ENCODE results near the gene ACTN2.

Gene ACTN2

GRCh38 chr1:236760480-236760879, 74.2 kb downstream of the ACTN2 start:
- no peak for FAIRE-seq

GRCh38 chr1:236760986-236761385, 74.7 kb downstream of the ACTN2 start:
- no peak for FAIRE-seq
- no peak for TF ChIP-seq POLR2AphosphoS5 (IDR thresholded peaks at IDR 0.05; ENCODE audit: low read depth, low read length)
- TF ChIP-seq TAF1 (IDR thresholded peaks at IDR 0.05; ENCODE audit: borderline replicate concordance, low read depth, low read length), result no peak
- no peak for TF ChIP-seq POLR2A (IDR thresholded peaks at IDR 0.05; ENCODE audit: low read depth, low read length)

More at GRCh38 chr1:236760480-236760879, 74.2 kb downstream of the ACTN2 start:
- no peak for DNase-seq (ENCODE audit: insufficient read length)
- TF ChIP-seq POLR2AphosphoS5 (IDR thresholded peaks at IDR 0.05; ENCODE audit: low read depth, low read length) (no peak), POLR2A (IDR thresholded peaks at IDR 0.05; ENCODE audit: low read depth, low read length) (no peak), TAF1 (IDR thresholded peaks at IDR 0.05; ENCODE audit: borderline replicate concordance, low read depth, low read length) (no peak)

DNA sequence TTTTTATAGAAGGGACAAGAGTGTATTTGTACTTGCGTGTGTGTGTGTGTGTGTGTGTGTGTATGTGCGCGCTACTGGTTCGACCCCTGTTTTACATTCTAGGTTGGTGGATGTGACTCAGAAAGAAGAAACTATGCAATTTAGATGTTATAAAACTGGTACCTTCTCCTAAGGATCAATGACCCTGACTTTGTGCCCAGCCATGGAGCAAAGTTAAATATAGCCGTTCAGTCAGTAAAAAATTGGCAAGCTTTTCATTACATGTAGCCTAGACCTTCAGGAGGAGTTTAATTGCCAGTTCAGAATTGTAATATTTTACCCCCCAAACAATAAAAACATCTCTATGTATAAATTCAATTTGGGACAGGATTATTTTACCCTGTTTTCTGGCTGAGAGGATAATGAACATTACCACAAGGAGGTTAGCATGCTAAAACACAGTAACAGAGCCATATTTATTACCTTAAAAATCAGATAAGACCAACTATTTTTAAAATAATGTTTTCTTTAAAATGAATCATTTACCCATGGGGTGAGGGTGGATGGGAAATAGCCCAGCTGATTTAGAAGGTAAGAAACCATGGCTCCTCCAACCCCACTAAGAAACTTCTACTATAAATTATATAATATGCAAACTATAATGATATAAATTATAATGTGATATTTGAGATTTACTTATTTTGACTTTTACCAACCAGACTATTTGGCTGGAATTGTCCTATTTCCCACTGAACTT, 75.3 kb downstream of the ACTN2 start:
- FAIRE-seq (no peak), DNase-seq (ENCODE audit: insufficient read length) (no peak)
- no peak for TF ChIP-seq POLR2A (IDR thresholded peaks at IDR 0.05; ENCODE audit: low read depth, low read length)
- TF ChIP-seq TAF1 (IDR thresholded peaks at IDR 0.05; ENCODE audit: borderline replicate concordance, low read depth, low read length), result no peak
- TF ChIP-seq POLR2AphosphoS5 (IDR thresholded peaks at IDR 0.05; ENCODE audit: low read depth, low read length), result no peak

More at GRCh38 chr1:236760986-236761385, 74.7 kb downstream of the ACTN2 start:
- no peak for DNase-seq (ENCODE audit: insufficient read length)

DNA sequence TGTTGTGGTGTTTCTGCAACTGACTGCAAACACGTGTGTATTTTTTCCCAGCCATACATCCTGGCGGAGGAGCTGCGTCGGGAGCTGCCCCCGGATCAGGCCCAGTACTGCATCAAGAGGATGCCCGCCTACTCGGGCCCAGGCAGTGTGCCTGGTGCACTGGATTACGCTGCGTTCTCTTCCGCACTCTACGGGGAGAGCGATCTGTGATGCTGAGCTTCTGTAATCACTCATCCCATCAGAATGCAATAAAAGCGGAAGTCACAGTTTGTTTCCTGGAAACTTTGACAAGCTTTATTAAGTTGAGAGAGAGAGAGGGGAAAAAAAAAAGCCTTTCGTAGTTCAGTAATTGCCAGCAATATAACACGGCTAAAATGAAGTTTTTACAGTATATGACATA, 76.1 kb downstream of the ACTN2 start:
- no peak for DNase-seq (ENCODE audit: insufficient read length)
- no peak for TF ChIP-seq POLR2AphosphoS5 (IDR thresholded peaks at IDR 0.05; ENCODE audit: low read depth, low read length)
- no peak for TF ChIP-seq TAF1 (IDR thresholded peaks at IDR 0.05; ENCODE audit: borderline replicate concordance, low read depth, low read length)
- no peak for TF ChIP-seq POLR2A (IDR thresholded peaks at IDR 0.05; ENCODE audit: low read depth, low read length)
- no peak for FAIRE-seq

DNA sequence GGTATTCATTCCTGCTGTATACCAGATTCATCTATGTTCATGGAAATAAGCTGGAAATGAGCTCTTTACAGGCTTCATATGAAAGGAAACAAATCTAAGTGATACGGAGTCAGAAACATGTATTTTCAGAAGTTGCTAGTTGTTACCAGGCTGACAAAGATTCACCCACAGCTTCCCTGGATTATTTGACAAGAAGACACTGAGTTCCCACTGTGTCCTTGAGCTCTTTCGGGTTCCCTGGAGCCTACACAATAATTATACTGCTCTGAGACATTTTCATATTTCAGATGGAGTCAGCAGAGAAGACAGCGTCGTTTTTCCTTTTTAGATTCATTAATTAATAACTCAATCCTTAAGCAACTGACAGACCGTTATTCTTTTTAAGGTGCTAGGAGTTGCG, 79.5 kb downstream of the ACTN2 start:
- no peak for FAIRE-seq
- no peak for DNase-seq (ENCODE audit: insufficient read length)
- TF ChIP-seq POLR2AphosphoS5 (IDR thresholded peaks at IDR 0.05; ENCODE audit: low read depth, low read length) (no peak), TAF1 (IDR thresholded peaks at IDR 0.05; ENCODE audit: borderline replicate concordance, low read depth, low read length) (no peak), POLR2A (IDR thresholded peaks at IDR 0.05; ENCODE audit: low read depth, low read length) (no peak)

DNA sequence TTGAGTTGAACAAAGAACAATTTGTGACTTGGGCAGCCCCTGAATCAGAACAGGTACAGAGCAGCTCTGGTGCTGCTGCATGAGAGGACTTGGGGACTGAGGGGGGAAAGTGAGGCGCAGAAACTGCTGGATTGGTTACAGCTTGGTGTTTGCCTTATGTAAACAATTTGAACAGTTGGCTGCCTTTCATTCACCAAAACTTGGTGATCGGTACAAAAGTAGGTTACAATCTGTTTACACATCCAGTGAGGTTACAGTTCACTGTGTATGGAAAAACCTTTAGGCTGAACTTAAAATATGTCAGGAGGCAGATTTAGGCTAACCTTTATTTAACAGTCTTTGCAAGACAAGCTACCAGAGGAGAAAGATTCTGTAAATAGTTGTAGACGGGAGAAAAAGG, 80.2 kb downstream of the ACTN2 start:
- FAIRE-seq, result no peak
- no peak for DNase-seq (ENCODE audit: insufficient read length)
- TF ChIP-seq POLR2AphosphoS5 (IDR thresholded peaks at IDR 0.05; ENCODE audit: low read depth, low read length) (no peak), TAF1 (IDR thresholded peaks at IDR 0.05; ENCODE audit: borderline replicate concordance, low read depth, low read length) (no peak), POLR2A (IDR thresholded peaks at IDR 0.05; ENCODE audit: low read depth, low read length) (no peak)

DNA sequence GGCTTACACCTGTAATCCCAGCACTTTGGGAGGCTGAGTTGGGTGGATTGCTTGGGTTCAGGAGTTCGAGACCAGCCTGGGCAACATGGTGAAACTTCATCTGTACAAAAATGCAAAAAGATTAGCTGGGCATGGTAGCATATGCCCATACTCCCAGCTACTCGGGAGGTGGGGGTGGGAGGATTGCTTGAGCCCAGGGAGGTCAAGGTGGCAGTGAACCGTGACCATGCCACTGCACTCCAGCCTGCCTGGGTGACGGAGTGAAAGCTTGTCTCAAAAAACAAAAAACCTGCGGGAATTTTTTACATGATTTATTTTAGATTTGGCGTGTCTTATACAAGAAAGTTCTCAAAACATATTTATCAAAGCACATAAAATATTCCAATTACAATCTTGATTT, 81.0 kb downstream of the ACTN2 start:
- no peak for DNase-seq (ENCODE audit: insufficient read length)
- FAIRE-seq, result no peak
- TF ChIP-seq POLR2AphosphoS5 (IDR thresholded peaks at IDR 0.05; ENCODE audit: low read depth, low read length) (no peak), TAF1 (IDR thresholded peaks at IDR 0.05; ENCODE audit: borderline replicate concordance, low read depth, low read length) (no peak), POLR2A (IDR thresholded peaks at IDR 0.05; ENCODE audit: low read depth, low read length) (no peak)

- DNase-seq (ENCODE audit: insufficient read length), result no peak
- TF ChIP-seq POLR2AphosphoS5 (IDR thresholded peaks at IDR 0.05; ENCODE audit: low read depth, low read length) (no peak), TAF1 (IDR thresholded peaks at IDR 0.05; ENCODE audit: borderline replicate concordance, low read depth, low read length) (no peak), POLR2A (IDR thresholded peaks at IDR 0.05; ENCODE audit: low read depth, low read length) (no peak)
- no peak for FAIRE-seq
Measured at GRCh38 chr1:236768601-236769000, 82.3 kb downstream of the ACTN2 start.

DNA sequence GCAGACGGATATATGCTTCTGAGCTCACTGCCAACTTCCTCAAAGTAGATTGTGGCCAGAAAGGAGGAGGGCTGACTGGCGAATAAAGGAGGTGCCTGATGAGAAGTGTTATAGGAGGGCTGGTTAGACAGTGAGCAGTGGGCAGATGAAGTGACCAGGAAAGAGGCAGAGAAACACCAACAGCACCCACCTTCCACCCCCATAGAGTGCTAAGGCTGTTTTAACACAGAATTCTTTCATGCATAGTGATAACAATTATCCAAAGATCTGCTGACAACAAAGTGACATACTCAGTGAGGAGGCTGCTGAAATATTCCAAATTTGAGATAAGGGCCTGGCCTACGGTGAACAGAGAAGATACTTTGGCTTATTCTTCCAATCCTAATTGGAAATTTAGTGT, 87.6 kb downstream of the ACTN2 start:
- TF ChIP-seq POLR2A (IDR thresholded peaks at IDR 0.05; ENCODE audit: low read depth, low read length) (no peak), POLR2AphosphoS5 (IDR thresholded peaks at IDR 0.05; ENCODE audit: low read depth, low read length) (no peak), TAF1 (IDR thresholded peaks at IDR 0.05; ENCODE audit: borderline replicate concordance, low read depth, low read length) (no peak)
- FAIRE-seq (no peak), DNase-seq (ENCODE audit: insufficient read length) (no peak)

DNA sequence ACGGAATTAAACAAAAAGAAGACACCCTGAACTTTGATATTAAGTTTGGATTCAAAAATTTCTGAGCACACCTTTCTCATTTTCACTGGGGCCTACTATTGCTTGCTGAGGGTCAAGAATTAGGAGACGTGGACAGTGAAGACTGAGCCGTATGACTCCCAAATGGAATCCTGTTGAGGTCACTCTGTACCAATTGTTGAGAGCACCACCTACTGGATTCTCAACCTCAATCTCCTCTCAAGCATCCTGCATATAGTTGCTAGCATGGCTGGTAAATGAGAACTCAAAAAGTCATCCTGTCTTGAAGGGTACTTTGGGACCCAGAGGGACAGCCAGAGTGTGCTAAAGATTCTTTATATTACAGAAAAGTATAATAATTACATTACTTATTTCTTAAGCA, 88.6 kb downstream of the ACTN2 start:
- no peak for FAIRE-seq
- TF ChIP-seq TAF1 (IDR thresholded peaks at IDR 0.05; ENCODE audit: borderline replicate concordance, low read depth, low read length), result no peak
- TF ChIP-seq POLR2A (IDR thresholded peaks at IDR 0.05; ENCODE audit: low read depth, low read length), result no peak
- no peak for TF ChIP-seq POLR2AphosphoS5 (IDR thresholded peaks at IDR 0.05; ENCODE audit: low read depth, low read length)
- DNase-seq (ENCODE audit: insufficient read length), result no peak

GRCh38 chr1:236779312-236779711, 93.0 kb downstream of the ACTN2 start:
- no peak for FAIRE-seq

DNA sequence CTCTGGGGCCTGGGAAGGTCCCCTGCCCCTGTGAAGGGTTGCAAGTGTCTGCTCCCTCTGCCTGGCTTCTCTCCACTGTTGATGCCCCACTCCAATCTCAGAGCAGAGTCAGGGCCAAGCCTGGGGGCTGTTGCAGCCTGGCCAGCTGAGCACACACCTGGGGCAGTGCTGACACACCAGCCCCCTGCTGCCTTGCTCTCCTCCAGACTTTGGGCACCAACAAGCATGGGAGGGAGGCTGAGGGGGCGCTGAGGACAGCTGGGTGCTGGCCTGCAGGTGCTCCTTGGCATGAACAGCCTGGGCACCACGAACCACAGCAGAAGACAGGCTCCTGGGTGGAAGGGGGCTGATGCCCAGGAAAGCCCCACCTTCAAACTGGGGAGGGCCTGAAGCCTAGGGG, 99.2 kb downstream of the ACTN2 start:
- no peak for FAIRE-seq
- no peak for DNase-seq (ENCODE audit: insufficient read length)
- no peak for TF ChIP-seq POLR2AphosphoS5 (IDR thresholded peaks at IDR 0.05; ENCODE audit: low read depth, low read length)
- TF ChIP-seq TAF1 (IDR thresholded peaks at IDR 0.05; ENCODE audit: borderline replicate concordance, low read depth, low read length), result no peak
- no peak for TF ChIP-seq POLR2A (IDR thresholded peaks at IDR 0.05; ENCODE audit: low read depth, low read length)

More at GRCh38 chr1:236779312-236779711, 93.0 kb downstream of the ACTN2 start:
- TF ChIP-seq TAF1 (IDR thresholded peaks at IDR 0.05; ENCODE audit: borderline replicate concordance, low read depth, low read length) (no peak), POLR2A (IDR thresholded peaks at IDR 0.05; ENCODE audit: low read depth, low read length) (no peak), POLR2AphosphoS5 (IDR thresholded peaks at IDR 0.05; ENCODE audit: low read depth, low read length) (no peak)
- DNase-seq (ENCODE audit: insufficient read length), result no peak
